PC-9 (cell line): ENCODE measurements around the gene CTIF.

Experiments used
- CTCF ChIP-seq: fragments of 200-600 bp; sonication (generic); conservative IDR thresholded peaks from 2 replicates; pipeline ENCODE4 v1.6.1; 2017; ENCODE audit warnings: mixed run types, antibody characterized with exemption, mild to moderate bottlenecking, moderate library complexity
- EZH2 ChIP-seq: fragments of 200-600 bp; sonication (generic); IDR thresholded peaks from 2 replicates; pipeline ENCODE4 v1.8.0; 2017; ENCODE audit warnings: antibody characterized with exemption, low read depth

DNA sequence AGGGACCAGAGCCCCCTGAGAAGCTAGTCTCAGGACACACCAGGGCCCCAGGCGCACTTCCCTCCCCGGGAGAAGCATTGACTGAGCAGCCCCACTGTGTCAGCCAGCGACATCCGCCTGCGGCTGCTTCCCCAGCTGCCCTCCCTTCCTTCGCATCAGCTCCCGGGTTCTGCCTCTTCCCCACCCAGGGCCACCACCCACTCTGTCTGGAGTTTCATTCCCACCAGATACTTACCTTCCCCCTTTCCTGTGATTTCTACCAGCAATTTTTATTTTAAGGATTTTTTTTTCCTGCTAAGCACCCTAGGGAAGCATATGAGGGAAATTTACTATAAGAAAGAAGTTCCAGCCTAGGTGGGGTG is 312.7 kb downstream of the CTIF start:
- TF ChIP-seq CTCF (no peak), EZH2 (no peak)
